HCT116 (cell line): ENCODE data around the gene KCNMB2. TPM values are rescaled to one million over a fixed set of nuclear protein-coding genes. Genes with fewer than 3 reads are reported as not detected.

Source experiments
- ATAC-seq: fragments of 200-7000 bp; cut with Tn5 transposase; 2 replicates; pipeline ENCODE4 v1.9.1; 2020; ENCODE audit warnings: mild to moderate bottlenecking, moderate library complexity
- BruUV-seq: library from RNA; stranded (reverse); fragments of 400-500 nt; replicated peaks from 2 replicates; lab custom pipeline; 2021; lab: Mats Ljungman, UMichigan
- CTCF ChIA-PET: fragments of 300-600 bp; sonication (Branson Sonifier 250); formaldehyde crosslinking; loops from one replicate; lab custom pipeline; 2021; ENCODE audit warnings: antibody characterized with exemption; lab: Charles Lee
- POLR2A ChIA-PET: fragments of 300-600, 350-600 bp; sonication (Branson Sonifier 250); formaldehyde crosslinking; loops from one replicate; lab custom pipeline; 2021; ENCODE audit warnings: antibody characterized with exemption; lab: Charles Lee
- RAD21 ChIA-PET, 2 experiments: fragments of 300-600 bp; sonication (Branson Sonifier 250); formaldehyde crosslinking; loops; one replicate each; lab custom pipeline; 2023; ENCODE audit warnings: low total read pairs in 2 of 2; ENCODE audit not compliant: uncharacterized antibody in 2 of 2, unreplicated experiment in 2 of 2, low non-redundant PET in 1 of 2; lab: Charles Lee
- DNase-seq: peaks from one replicate; pipeline ENCODE4 v3.0.0-alpha.2; 2010; ENCODE audit warnings: low read depth, low spot score
- H2AFZ ChIP-seq: fragments of 200-600 bp; shearing (Covaris generic), sonication (generic); 2 replicates; pipeline ENCODE4 v1.6.1; 2017; ENCODE audit warnings: low read depth, mixed run types, mixed read lengths, antibody characterized with exemption, low read length; ENCODE audit not compliant: poor library complexity, severe bottlenecking
- H3K27ac ChIP-seq: 2 replicates; pipeline ENCODE4 v1.5.1; 2012; ENCODE audit warnings: low read depth, low read length
- H3K27me3 ChIP-seq: fragments of 200-600 bp; sonication (generic); 2 replicates; pipeline ENCODE4 v1.6.1; 2016; ENCODE audit warnings: mixed run types, low read length, mixed read lengths; ENCODE audit not compliant: insufficient read depth
- H3K36me3 ChIP-seq, 2 experiments: fragments of 200-500 bp in 1 of 2; fragments of 200-600 bp in 1 of 2; sonication (Bioruptor generic) in 1 of 2; sonication (generic) in 1 of 2; 2 replicates each; pipeline versions ENCODE4 v1.5.1 to v1.6.1; 2014 to 2016; ENCODE audit warnings: low read length in 2 of 2, inconsistent platforms in 1 of 2, mixed read lengths in 1 of 2, mixed run types in 1 of 2; ENCODE audit not compliant: insufficient read depth in 2 of 2, control insufficient read depth in 1 of 2
- H3K4me1 ChIP-seq, 2 experiments: fragments of 200-600 bp in 1 of 2; sonication (generic) in 1 of 2; 2 replicates each; pipeline versions ENCODE4 v1.5.1 to v1.6.1; 2012 to 2017; ENCODE audit warnings: low read length in 2 of 2, inconsistent platforms in 1 of 2, mild to moderate bottlenecking in 1 of 2, mixed read lengths in 1 of 2, mixed run types in 1 of 2, moderate library complexity in 1 of 2; ENCODE audit not compliant: insufficient read depth in 2 of 2, control insufficient read depth in 1 of 2
- H3K4me2 ChIP-seq: fragments of 200-600 bp; sonication (generic); 2 replicates; pipeline ENCODE4 v1.6.1; 2017; ENCODE audit warnings: mixed run types, low read length, mixed read lengths
- H3K4me3 ChIP-seq, 2 experiments: fragments of 200-600 bp in 1 of 2; sonication (generic) in 1 of 2; replicated peaks in 1 of 2; 2 replicates each; pipeline ENCODE4 v1.5.1; 2011 to 2016; ENCODE audit warnings: low read length in 2 of 2, control low read depth in 1 of 2, low read depth in 1 of 2, mild to moderate bottlenecking in 1 of 2, mixed read lengths in 1 of 2, mixed run types in 1 of 2
- H3K79me2 ChIP-seq: fragments of 200-600 bp; sonication (generic); 2 replicates; pipeline ENCODE4 v1.6.1; 2017; ENCODE audit warnings: mild to moderate bottlenecking, mixed run types, low read length, moderate library complexity, mixed read lengths; ENCODE audit not compliant: insufficient read depth
- H3K9ac ChIP-seq: fragments of 200-600 bp; sonication (generic); 2 replicates; pipeline ENCODE4 v1.6.1; 2016; ENCODE audit warnings: low read length, mixed read lengths
- H3K9me2 ChIP-seq: fragments of 200-600 bp; sonication (generic), shearing (Covaris generic); 2 replicates; pipeline ENCODE4 v1.6.1; 2017; ENCODE audit warnings: mixed run types, mild to moderate bottlenecking, moderate library complexity; ENCODE audit not compliant: insufficient read depth
- H3K9me3 ChIP-seq, 2 experiments: fragments of 200-500 bp in 1 of 2; fragments of 200-600 bp in 1 of 2; sonication (Bioruptor generic) in 1 of 2; sonication (generic) in 1 of 2; 2 replicates each; pipeline ENCODE4 v1.6.1; 2014 to 2017; ENCODE audit warnings: low read length in 2 of 2, mixed read lengths in 2 of 2, inconsistent platforms in 1 of 2, low read depth in 1 of 2, mild to moderate bottlenecking in 1 of 2, mixed run types in 1 of 2, moderate library complexity in 1 of 2; ENCODE audit not compliant: control insufficient read depth in 1 of 2, insufficient read depth in 1 of 2
- H4K20me1 ChIP-seq: fragments of 200-600 bp; sonication (generic), shearing (Covaris generic); 2 replicates; pipeline ENCODE4 v1.6.1; 2017; ENCODE audit warnings: mixed run types, mild to moderate bottlenecking, moderate library complexity; ENCODE audit not compliant: insufficient read depth
- CTCF ChIP-seq, 3 experiments: fragments of 200-600 bp in 1 of 3; sonication (generic) in 1 of 3; IDR thresholded peaks in 2 of 3; conservative IDR thresholded peaks in 1 of 3; 2 replicates each; pipeline ENCODE4 v1.5.1; 2012 to 2017; ENCODE audit warnings: low read depth in 2 of 3, low read length in 2 of 3, antibody characterized with exemption in 1 of 3, borderline replicate concordance in 1 of 3, control low read depth in 1 of 3, mild to moderate bottlenecking in 1 of 3, mixed read lengths in 1 of 3, mixed run types in 1 of 3, moderate library complexity in 1 of 3; ENCODE audit not compliant: insufficient read depth in 1 of 3
- EGR1 ChIP-seq: IDR thresholded peaks from 2 replicates; pipeline ENCODE4 v1.6.1; 2012; ENCODE audit warnings: low read depth
- ELF1 ChIP-seq: IDR thresholded peaks from 2 replicates; pipeline ENCODE4 v1.6.1; 2012; ENCODE audit warnings: low read depth, borderline replicate concordance
- EZH2 ChIP-seq: fragments of 200-600 bp; sonication (generic); IDR thresholded peaks from 2 replicates; pipeline ENCODE4 v1.6.1; 2017; ENCODE audit warnings: antibody characterized with exemption, mixed run types
- EZH2phosphoT487 ChIP-seq: fragments of 200-600 bp; IDR thresholded peaks from 2 replicates; pipeline ENCODE4 v1.6.1; 2018; ENCODE audit warnings: antibody characterized with exemption, borderline replicate concordance
- FOSL1 ChIP-seq: IDR thresholded peaks from 2 replicates; pipeline ENCODE4 v1.6.1; 2012; ENCODE audit warnings: low read depth
- MAX ChIP-seq: IDR thresholded peaks from 2 replicates; pipeline ENCODE4 v1.6.1; 2012
- POLR2A ChIP-seq: IDR thresholded peaks from 2 replicates; pipeline ENCODE4 v1.7.0; 2011; ENCODE audit warnings: borderline replicate concordance; ENCODE audit not compliant: insufficient read depth, insufficient read length; ENCODE audit errors: extremely low read depth
- POLR2AphosphoS5 ChIP-seq: IDR thresholded peaks from 2 replicates; pipeline ENCODE4 v1.6.1; 2011; ENCODE audit warnings: mild to moderate bottlenecking, low read depth, low read length, moderate library complexity
- RAD21 ChIP-seq: IDR thresholded peaks from 2 replicates; pipeline ENCODE4 v1.6.1; 2012; ENCODE audit warnings: low read depth, mild to moderate bottlenecking
- REST ChIP-seq: IDR thresholded peaks from 2 replicates; pipeline ENCODE4 v1.6.1; 2012; ENCODE audit warnings: low read depth
- SIN3A ChIP-seq: IDR thresholded peaks from 2 replicates; pipeline ENCODE4 v1.6.1; 2012; ENCODE audit warnings: low read depth
- SRF ChIP-seq: IDR thresholded peaks from 2 replicates; pipeline ENCODE4 v1.6.1; 2012; ENCODE audit warnings: low read depth
- TCF7L2 ChIP-seq: IDR thresholded peaks from 2 replicates; pipeline ENCODE4 v1.7.0; 2011; ENCODE audit warnings: borderline replicate concordance, inconsistent platforms; ENCODE audit not compliant: insufficient read depth, insufficient read length; ENCODE audit errors: extremely low read depth
- YY1 ChIP-seq: IDR thresholded peaks from 2 replicates; pipeline ENCODE4 v1.6.1; 2011; ENCODE audit warnings: low read length, low read depth, moderate library complexity, mild to moderate bottlenecking; ENCODE audit not compliant: insufficient replicate concordance; ENCODE audit errors: extremely low read depth
- ZNF274 ChIP-seq: fragments of 200-500 bp; sonication (Bioruptor generic); IDR thresholded peaks from 2 replicates; pipeline ENCODE4 v1.6.1; 2014; ENCODE audit warnings: mild to moderate bottlenecking, low read depth, low read length, inconsistent platforms
- intact Hi-C: fragments of 100-400 bp; cut with micrococcal nuclease; formaldehyde crosslinking; loops from 2 replicates; pipeline ENCODE4 v1.10.0; 2022
- total RNA-seq: library from RNA; stranded (reverse); gene quantifications from one replicate; pipeline ENCODE4 v1.2.1, GENCODE V29; 2021; ENCODE audit not compliant: unreplicated experiment

KCNMB2 gene
- total RNA-seq, 1 experiment from 2014 or later = not detected

GRCh38 chr3:178754852-178755510, 218.7 kb downstream of the KCNMB2 start:
- TF ChIP-seq SIN3A (no peak), RAD21 (no peak), EGR1 (no peak), MAX (no peak), ZNF274 (no peak), TCF7L2 (no peak), POLR2AphosphoS5 (no peak), CTCF (IDR thresholded peaks at IDR 0.05 in 2 of 3, conservative IDR thresholded peaks at IDR 0.05 in 1 of 3; ENCODE audit: borderline replicate concordance in 1 of 3, insufficient read depth in 1 of 3, low read depth in 2 of 3, low read length in 2 of 3) (no peak), ELF1 (no peak), SRF (no peak), POLR2A (no peak), EZH2 (no peak), REST (no peak), YY1 (no peak), FOSL1 (no peak), EZH2phosphoT487 (no peak)
- H2AFZ ChIP-seq = no peak overlapping the region
- H3K4me1 ChIP-seq = no peaks in the 10 kb centered on the region
- H3K9ac ChIP-seq = no peak overlapping the region
- no peaks in the 10 kb centered on the region for H3K27me3 ChIP-seq
- CTCF ChIA-PET = no interaction called here
- no peaks in the 10 kb centered on the region for H3K9me3 ChIP-seq
- intact Hi-C loops = no loop called here
- RAD21 ChIA-PET = no interaction called here
- H3K27ac ChIP-seq = no peak overlapping the region
- no peaks in the 10 kb centered on the region for H3K79me2 ChIP-seq
- POLR2A ChIA-PET = no interaction called here
- no peaks in the 10 kb centered on the region for H3K36me3 ChIP-seq
- no peak for ATAC-seq
- H4K20me1 ChIP-seq = no peaks in the 10 kb centered on the region
- H3K4me2 ChIP-seq = no peak overlapping the region
- no peaks in the 10 kb centered on the region for H3K9me2 ChIP-seq
- H3K4me3 ChIP-seq = no peak overlapping the region
- DNase-seq = no peak
- no TSS peak for BruUV-seq
